GM18868 (cell line): ENCODE data around the gene STARD13.

Experiments
- ATAC-seq: cut with Tn5 transposase; IDR thresholded peaks from one replicate; pipeline ENCODE4 v1.9.1; 2021; ENCODE audit warnings: mild to moderate bottlenecking, moderate library complexity; ENCODE audit not compliant: unreplicated experiment

The STARD13 gene

DNA sequence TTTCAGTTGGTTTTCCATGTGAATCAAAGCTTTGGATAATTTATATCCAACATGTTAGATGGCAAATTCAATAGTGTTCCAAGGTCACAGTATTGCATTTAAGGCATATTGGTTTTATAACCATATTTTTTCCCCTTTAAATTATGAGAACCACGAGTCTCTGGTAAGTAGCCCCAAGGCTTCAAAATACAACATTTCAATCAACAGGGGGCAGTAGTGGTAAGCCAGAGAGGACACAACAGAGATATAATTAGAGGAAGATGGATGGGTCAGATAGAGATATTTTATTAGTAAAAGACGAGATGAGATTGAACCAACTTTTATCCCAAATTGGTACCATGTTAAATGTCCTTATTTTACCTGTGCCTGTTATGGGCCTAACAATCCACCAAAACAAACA, 216.2 kb downstream of the STARD13 start:
- no peak for ATAC-seq

DNA sequence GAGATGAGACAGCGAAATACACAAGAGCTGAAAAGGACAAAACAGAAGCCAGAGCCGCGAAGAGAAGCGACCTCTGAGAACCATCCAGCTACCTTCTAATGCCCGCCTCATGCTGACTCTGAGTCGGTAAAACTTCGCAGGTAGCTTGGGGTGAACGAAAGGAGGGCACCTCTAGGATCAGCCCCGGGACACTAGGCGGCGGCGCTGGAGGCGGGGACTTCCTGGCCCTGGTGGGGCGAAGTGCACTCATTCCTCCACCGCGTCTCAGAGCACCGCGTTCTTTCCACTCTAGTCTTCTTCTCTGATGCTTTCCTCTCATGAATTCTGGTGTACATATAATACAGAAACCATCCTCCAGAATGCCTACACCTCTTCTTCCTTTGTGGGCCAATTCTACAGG, 219.2 kb downstream of the STARD13 start:
- no peak for ATAC-seq

DNA sequence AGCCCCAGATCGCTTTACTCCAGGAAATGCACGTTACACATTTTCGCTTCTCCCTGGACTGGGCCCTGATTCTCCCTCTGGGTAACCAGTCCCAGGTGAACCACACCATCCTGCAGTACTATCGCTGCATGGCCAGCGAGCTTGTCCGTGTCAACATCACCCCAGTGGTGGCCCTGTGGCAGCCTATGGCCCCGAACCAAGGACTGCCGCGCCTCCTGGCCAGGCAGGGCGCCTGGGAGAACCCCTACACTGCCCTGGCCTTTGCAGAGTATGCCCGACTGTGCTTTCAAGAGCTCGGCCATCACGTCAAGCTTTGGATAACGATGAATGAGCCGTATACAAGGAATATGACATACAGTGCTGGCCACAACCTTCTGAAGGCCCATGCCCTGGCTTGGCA, 224.7 kb downstream of the STARD13 start:
- ATAC-seq, result no peak

DNA sequence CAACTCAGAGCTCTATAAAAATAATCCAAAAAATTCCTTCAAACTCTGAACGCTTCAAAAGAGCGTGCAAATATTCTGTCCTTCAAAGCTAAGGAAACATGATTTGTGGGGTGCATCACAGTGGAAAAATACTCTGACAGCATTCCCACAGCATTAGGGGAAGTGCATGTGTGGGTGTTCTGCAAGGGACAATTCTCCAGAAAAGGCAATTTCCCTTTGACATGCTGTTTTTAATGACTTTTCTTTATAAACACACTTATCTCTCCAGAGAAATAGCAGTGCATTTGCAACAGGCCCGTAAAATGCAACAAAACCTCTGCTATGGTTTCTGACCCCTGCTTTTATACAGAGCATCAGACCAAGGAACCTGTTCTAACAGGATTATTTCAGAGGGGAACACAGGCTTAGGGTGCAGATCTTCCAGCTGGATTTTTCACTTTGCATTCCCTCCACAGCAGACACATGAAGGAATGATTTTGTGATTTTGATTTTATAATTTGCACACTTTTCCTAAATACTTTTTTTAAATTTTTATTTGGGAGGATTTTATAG, 226.7 kb downstream of the STARD13 start:
- ATAC-seq, result no peak

GRCh38 chr13:33057019-33057780, 228.4 kb downstream of the STARD13 start:
- ATAC-seq, result peak; percentile 92

GRCh38 chr13:33053397-33054066, 232.0 kb downstream of the STARD13 start:
- no peak for ATAC-seq
